NCI-H526 treated with DMSO at 0.1 percent for 48 hours (cell line): ENCODE data around the gene TACR2.
A peak's percentile ranks its signal among the peaks of the same experiment; 100 is the strongest.

Experiments used
- DNase-seq: peaks from one replicate; lab custom pipeline; 2025; lab: John Stamatoyannopoulos, UW

The TACR2 gene

GRCh38 chr10:69402386-69402785, 14.3 kb downstream of the TACR2 start:
- DNase-seq = no peak

GRCh38 chr10:69401416-69401815, 15.3 kb downstream of the TACR2 start:
- no peak for DNase-seq

- no peak for DNase-seq
Measured at GRCh38 chr10:69400936-69401335, 15.8 kb downstream of the TACR2 start.

GRCh38 chr10:69398466-69398865, 18.3 kb downstream of the TACR2 start:
- no peak for DNase-seq

- no peak for DNase-seq
Measured at GRCh38 chr10:69397972-69398371, 18.7 kb downstream of the TACR2 start.

- no peak for DNase-seq
Measured at GRCh38 chr10:69394020-69394419, 22.7 kb downstream of the TACR2 start.

GRCh38 chr10:69392481-69393000, 24.2 kb downstream of the TACR2 start:
- DNase-seq = peak; percentile 10

- no peak for DNase-seq
Measured at GRCh38 chr10:69391158-69391557, 25.6 kb downstream of the TACR2 start.

GRCh38 chr10:69389827-69390490, 26.8 kb downstream of the TACR2 start:
- no peak for DNase-seq

GRCh38 chr10:69388488-69388887, 28.2 kb downstream of the TACR2 start:
- DNase-seq = no peak

- DNase-seq = no peak
Measured at GRCh38 chr10:69387500-69387899, 29.2 kb downstream of the TACR2 start.

- no peak for DNase-seq
Measured at GRCh38 chr10:69385454-69386350, 31.0 kb downstream of the TACR2 start.

GRCh38 chr10:69384320-69384719, 32.4 kb downstream of the TACR2 start:
- DNase-seq = no peak

- DNase-seq = no peak
Measured at GRCh38 chr10:69383558-69383957, 33.2 kb downstream of the TACR2 start.

GRCh38 chr10:69382382-69383117, 34.2 kb downstream of the TACR2 start:
- DNase-seq = no peak

GRCh38 chr10:69379800-69380199, 36.9 kb downstream of the TACR2 start:
- no peak for DNase-seq

GRCh38 chr10:69377933-69378332, 38.8 kb downstream of the TACR2 start:
- DNase-seq = no peak

- DNase-seq = no peak
Measured at GRCh38 chr10:69377191-69377590, 39.5 kb downstream of the TACR2 start.

- DNase-seq = no peak
Measured at GRCh38 chr10:69376662-69377061, 40.1 kb downstream of the TACR2 start.

- no peak for DNase-seq
Measured at GRCh38 chr10:69375307-69376151, 41.2 kb downstream of the TACR2 start.

GRCh38 chr10:69374931-69375306, 41.8 kb downstream of the TACR2 start:
- no peak for DNase-seq

- DNase-seq = no peak
Measured at GRCh38 chr10:69374242-69374641, 42.5 kb downstream of the TACR2 start.
